ENCODE results near the gene RPS16. TPM values are rescaled to one million over a fixed set of nuclear protein-coding genes. Genes with fewer than 3 reads are reported as not detected.
A peak's percentile ranks its signal among the peaks of the same experiment; 100 is the strongest.

RPS16 gene
- total and polyA plus RNA-seq, 3 donors from 2014 or later: 628 to 1,146 (median 1,122) TPM

DNA sequence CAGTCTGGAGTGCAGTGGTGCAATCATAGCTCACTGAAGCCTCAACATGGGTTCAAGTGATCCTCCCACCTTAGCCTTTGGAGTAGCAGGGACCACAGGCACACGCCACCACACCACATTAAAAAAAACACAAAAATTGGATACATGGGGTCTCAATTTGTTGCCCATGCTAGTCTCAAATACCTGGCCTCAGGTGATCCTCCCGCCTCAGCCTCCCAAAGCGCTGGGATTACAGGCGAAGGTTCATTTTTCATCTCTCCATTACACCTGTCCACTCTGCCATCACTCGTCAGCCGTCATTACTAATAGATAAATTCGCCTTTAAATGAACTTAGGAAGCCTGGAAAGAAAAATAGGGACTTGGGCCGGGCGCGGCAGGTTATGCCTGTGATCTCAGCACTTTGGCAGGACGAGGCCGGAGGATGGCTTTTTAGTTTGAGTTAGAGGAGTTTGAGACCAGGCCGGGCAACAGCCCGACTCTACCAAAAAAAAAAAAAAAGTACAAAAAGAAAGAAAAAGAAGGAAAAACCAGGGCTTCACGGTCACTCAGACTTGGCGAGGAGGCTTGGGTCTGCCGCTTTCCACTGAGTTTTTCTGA lies 8.9 kb upstream of the RPS16 start:
- intact Hi-C loops (cut with DNase I; ENCODE audit: low total_unique reads): no loop called here
- peaks cover 24% of the 10 kb centered on the region for H3K4me1 ChIP-seq
- peak; percentile 38 for DNase-seq
- TF ChIP-seq POLR2A (IDR thresholded peaks at IDR 0.05): no peak
- TF ChIP-seq, protein P1, sequence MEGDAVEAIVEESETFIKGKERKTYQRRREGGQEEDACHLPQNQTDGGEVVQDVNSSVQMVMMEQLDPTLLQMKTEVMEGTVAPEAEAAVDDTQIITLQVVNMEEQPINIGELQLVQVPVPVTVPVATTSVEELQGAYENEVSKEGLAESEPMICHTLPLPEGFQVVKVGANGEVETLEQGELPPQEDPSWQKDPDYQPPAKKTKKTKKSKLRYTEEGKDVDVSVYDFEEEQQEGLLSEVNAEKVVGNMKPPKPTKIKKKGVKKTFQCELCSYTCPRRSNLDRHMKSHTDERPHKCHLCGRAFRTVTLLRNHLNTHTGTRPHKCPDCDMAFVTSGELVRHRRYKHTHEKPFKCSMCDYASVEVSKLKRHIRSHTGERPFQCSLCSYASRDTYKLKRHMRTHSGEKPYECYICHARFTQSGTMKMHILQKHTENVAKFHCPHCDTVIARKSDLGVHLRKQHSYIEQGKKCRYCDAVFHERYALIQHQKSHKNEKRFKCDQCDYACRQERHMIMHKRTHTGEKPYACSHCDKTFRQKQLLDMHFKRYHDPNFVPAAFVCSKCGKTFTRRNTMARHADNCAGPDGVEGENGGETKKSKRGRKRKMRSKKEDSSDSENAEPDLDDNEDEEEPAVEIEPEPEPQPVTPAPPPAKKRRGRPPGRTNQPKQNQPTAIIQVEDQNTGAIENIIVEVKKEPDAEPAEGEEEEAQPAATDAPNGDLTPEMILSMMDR (IDR thresholded peaks at IDR 0.05): no peak
- H3K4me3 ChIP-seq: peak overlapping the region; percentile 81 to 94
- H3K27ac ChIP-seq: peak overlapping the region; percentile 97
- H3K27me3 ChIP-seq: no peaks in the 10 kb centered on the region
- no peaks in the 10 kb centered on the region for H3K9me3 ChIP-seq
- WGBS, 2 donors: 2% methylated on average over 17 of the region's 17 CpGs
- H3K36me3 ChIP-seq (ENCODE audit: low read depth, missing control alignments): no peaks in the 10 kb centered on the region

DNA sequence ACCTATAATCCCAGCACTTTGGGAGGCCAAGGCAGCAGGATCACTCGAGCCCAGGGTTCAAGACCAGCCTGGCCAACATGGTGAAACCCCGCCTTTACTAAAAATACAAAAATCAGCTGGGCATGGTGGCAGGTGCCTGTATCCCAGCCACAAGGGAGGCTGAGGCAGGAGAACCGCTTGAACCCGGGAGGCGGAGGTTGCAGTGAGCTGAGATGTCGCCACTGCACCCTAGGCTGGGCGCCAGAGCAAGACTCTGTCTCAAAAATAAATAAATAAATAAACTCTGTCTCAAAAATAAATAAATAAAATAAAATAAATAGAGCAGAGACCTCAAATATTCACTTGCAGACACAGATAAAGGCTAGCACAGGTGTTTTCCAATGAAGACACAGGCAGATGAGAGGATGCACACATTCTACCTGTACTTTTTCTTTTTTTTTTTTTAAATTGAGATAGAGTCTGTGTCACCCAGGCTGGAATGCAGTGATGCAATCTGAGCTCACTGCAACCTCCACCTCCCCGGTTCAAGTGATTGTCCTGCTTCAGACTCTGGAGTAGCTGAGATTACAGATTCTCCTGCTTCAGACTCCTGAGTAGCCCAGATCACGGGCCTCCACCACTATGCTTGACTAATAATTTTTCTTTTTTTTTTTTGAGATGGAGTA lies 2.7 kb upstream of the RPS16 start:
- no peaks in the 10 kb centered on the region for H3K27me3 ChIP-seq
- intact Hi-C loops (cut with DNase I; ENCODE audit: low total_unique reads): no loop called here
- WGBS, 2 donors: 84 to 91% methylated on average over 9 of the region's 9 CpGs

DNA sequence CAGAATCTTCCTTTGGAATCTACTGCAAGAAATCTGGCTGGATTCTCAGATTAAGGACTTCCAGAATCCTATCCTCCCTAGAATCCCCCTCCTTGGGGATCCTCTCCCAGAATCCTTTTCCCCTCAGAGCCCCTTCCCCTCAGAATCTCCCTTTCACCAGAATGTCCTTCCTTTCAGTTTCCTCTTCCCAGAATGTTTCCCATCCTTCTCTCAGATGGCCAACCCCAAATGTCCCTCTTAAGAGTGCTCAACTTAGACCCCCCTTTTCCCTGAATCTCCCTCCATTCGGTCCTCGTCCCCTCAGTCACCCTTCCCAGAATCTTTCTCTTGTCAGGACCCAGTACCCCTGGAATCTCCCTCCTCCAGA lies 584 bp upstream of the RPS16 start:
- Histone ChIP-seq H3K27me3 (no peaks in the 10 kb centered on the region), H3K27ac (peak overlapping the region; percentile 67 to 86), H3K4me3 (peak overlapping the region; percentile 93 to 98), H3K9me3 (no peaks in the 10 kb centered on the region), H3K4me1 (peaks cover 24% of the 10 kb centered on the region), H3K36me3 (ENCODE audit: low read depth, missing control alignments) (no peaks in the 10 kb centered on the region)
- WGBS, 2 donors: 0 to 7% methylated on average over 2 of the region's 2 CpGs
- no peak for DNase-seq
- intact Hi-C loops (cut with DNase I; ENCODE audit: low total_unique reads): no loop called here
- TF ChIP-seq POLR2A (IDR thresholded peaks at IDR 0.05): no peak

More for the DNA sequence above, 2.7 kb upstream of the RPS16 start:
- no peak for DNase-seq
- H3K9me3 ChIP-seq: no peaks in the 10 kb centered on the region
- no peak overlapping the region for H3K4me3 ChIP-seq
- H3K36me3 ChIP-seq (ENCODE audit: low read depth, missing control alignments): no peaks in the 10 kb centered on the region
- peaks cover 24% of the 10 kb centered on the region for H3K4me1 ChIP-seq
- H3K27ac ChIP-seq: no peak overlapping the region
- TF ChIP-seq, protein P1 (IDR thresholded peaks at IDR 0.05): no peak
- no peak for TF ChIP-seq POLR2A (IDR thresholded peaks at IDR 0.05)

DNA sequence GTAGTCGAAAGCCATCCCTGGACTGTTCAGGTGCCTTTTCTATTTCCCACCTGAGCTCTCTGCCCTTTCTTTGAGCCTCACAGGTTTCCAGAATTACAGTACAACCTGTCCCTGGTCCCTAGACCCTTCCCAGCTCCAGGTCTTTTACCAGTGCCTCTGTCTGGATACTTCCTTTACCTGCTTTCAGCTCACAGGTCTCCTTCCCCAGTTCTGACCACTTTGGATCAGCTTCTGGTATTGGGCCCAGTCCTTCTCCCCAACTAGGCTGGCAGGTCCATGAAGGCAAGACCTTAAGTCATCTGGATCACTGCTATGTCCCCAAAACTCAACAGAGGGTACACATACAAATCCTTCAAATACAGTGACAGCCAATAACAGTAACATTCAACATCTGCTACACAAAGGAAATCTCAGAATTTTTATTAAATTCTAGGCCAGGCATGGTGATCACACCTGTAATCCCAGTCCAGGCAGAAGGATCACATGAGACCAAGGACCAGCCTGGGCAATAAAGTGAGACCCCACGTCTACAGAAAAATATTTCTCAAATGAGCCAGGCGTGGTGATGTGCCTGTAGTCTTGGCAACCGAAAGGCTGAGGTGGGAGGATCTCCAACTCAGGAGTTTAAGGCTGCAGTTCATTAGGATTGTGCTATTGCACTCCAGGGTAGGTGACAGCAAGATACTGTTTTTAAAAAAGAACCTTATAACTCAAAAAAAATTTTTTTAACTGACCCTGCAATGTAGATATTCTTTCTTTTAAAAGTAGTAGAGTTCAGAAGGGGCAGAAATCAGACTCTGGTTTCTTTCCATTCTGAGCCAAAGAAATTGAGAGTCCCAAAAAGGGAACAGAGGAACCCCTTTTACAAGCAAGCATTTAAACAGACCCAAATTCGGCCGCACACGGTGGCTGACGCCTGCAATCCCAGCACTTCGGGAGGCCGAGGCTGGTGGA lies 1.3 kb downstream of the RPS16 start:
- Histone ChIP-seq H3K9me3 (no peaks in the 10 kb centered on the region), H3K27me3 (no peaks in the 10 kb centered on the region), H3K4me1 (peaks cover 20% of the 10 kb centered on the region), H3K36me3 (ENCODE audit: low read depth, missing control alignments) (no peaks in the 10 kb centered on the region), H3K4me3 (peak overlapping the region in 1 of 2 donors; percentile 98), H3K27ac (peak overlapping the region in 1 of 2 donors; percentile 82)
- intact Hi-C loops (cut with DNase I; ENCODE audit: low total_unique reads): no loop called here
- WGBS, 2 donors: 33 to 34% methylated on average over 10 of the region's 10 CpGs
- no peak for TF ChIP-seq POLR2A (IDR thresholded peaks at IDR 0.05)
- TF ChIP-seq, protein P1 (IDR thresholded peaks at IDR 0.05): no peak
- no peak for DNase-seq

DNA sequence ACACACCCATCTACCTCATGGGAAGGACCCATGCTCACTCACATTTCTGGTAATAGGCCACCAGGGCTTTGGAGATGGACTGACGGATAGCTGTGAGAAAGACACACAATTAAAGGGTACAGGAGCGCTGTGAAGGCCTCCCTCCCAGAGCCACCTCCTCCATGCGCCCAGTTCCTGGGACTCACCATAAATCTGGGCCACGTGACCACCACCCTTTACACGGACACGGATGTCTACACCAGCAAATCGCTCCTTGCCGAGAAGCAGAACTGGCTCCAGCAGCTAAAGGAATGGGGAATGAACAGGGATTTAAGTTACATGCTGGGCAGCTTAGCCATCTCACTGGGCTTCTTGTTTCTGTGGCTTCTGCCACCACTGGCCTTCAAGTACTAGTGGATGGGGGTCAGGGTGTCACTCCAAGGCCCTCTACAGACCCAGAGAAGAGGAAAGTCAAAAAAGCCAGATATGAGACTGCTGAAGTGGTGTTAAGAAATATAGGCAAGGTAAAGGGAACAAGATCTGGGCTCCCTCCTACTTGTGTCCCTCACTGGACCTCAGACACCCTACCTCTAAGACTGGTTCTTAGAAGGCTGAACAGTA lies 2.2 kb downstream of the RPS16 start:
- H3K27ac ChIP-seq: no peak overlapping the region
- intact Hi-C loops (cut with DNase I; ENCODE audit: low total_unique reads): no loop called here
- 91 to 92% methylated on average over 7 to 8 of the region's 8 CpGs for WGBS, 2 donors
- no peaks in the 10 kb centered on the region for H3K36me3 ChIP-seq (ENCODE audit: low read depth, missing control alignments)
- no peak for DNase-seq
- TF ChIP-seq POLR2A (IDR thresholded peaks at IDR 0.05): no peak
- TF ChIP-seq, protein P1 (IDR thresholded peaks at IDR 0.05): no peak
- H3K4me3 ChIP-seq: no peak overlapping the region
- no peaks in the 10 kb centered on the region for H3K27me3 ChIP-seq
- H3K4me1 ChIP-seq: peaks cover 28% of the 10 kb centered on the region
- H3K9me3 ChIP-seq: no peaks in the 10 kb centered on the region
